Cardiac septum (tissue), 1 donor: ENCODE data around the gene POLN. TPM values are rescaled to one million over a fixed set of nuclear protein-coding genes. Genes with fewer than 3 reads are reported as not detected.
A peak's percentile ranks its signal among the peaks of the same experiment; 100 is the strongest.

Source experiments
- DNase-seq: peaks from one replicate; pipeline ENCODE4 v3.0.0-alpha.2; 2020; ENCODE audit warnings: low spot score
- intact Hi-C: fragments of 100-400 bp; cut with DNase I; formaldehyde crosslinking; loops from one replicate; pipeline ENCODE4 v1.14.0; 2022
- total RNA-seq: library from RNA; stranded (reverse); fragmentation: NEBNext Ultra II Directional; extraction: Animal tissue kit (Norgen Biotek cat#: 25700); gene quantifications from one replicate; pipeline ENCODE4 v1.2.1, GENCODE V29; 2021
- donor health status: DM: no; HTN: no; CAD: no.

POLN gene
- total RNA-seq, 1 donor from 2014 or later = 2.3 TPM

DNA sequence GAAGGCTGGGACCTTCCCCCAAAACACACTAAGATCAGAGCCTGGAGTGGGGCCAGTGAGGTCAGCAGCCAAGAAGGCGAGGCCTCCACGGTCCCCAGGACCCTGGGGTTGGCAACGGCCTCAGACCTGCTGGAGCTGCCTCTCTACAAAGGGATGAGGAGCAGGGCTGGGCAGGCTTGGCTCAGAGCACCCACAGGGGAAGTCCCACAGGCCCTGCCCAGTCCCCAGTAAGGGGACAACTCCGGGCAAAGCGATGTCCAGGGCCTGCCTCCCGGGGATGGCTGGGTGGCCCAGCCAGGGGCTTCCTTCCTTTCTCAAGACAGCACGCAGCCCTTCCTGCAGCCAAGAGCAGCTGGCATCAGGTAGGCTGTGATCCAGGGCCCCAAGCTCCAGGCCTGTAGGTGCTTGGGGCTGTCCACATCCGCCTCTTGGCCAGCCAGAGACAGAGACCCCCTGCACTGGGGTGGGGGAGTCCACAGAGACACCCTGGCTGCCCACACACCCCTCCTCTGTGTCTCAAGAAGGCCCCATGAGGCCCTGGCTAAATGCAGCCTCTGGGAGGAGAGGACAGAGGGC is 14.3 kb upstream of the POLN start:
- no peak for DNase-seq
- intact Hi-C loops = loop anchor here (2.0 kb wide), 1 partner anchor 13 kb away; the partner anchor contains the start of genes HAUS3 and POLN

DNA sequence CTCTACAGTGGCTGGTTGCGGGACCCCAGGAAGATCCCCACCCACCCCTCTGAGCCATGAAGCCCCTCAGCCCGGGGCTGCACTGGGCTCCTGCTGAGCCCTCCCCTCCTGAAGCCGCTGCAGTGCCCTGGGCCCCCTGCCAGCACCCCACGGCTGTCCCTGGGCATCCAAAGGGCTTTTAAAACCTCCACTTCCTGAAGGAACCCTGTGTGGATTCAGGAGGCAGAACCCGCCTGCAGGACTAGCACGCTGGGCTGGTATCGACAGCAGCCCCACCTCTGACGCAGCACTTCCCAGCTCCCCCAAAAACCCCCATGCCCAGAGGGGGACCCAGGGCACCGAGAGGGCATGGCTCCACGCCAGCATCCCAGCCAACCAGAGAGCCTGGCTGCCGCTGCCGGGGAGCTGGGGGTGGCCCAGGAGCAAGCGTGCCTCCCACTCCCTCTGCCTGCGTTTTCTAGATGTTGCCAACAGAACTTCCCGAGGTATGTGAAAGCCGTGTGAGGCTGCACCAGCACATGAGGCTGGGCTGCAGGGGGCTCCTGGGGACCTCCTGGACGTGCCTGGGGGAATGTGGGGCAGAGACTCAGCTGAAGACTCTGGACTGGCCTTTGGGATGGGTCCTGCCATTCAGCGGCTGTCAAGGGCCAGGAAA is 13.7 kb upstream of the POLN start:
- intact Hi-C loops = loop anchor here (2.0 kb wide), 1 partner anchor 13 kb away; the partner anchor contains the start of genes HAUS3 and POLN
- peak; percentile 78 for DNase-seq

DNA sequence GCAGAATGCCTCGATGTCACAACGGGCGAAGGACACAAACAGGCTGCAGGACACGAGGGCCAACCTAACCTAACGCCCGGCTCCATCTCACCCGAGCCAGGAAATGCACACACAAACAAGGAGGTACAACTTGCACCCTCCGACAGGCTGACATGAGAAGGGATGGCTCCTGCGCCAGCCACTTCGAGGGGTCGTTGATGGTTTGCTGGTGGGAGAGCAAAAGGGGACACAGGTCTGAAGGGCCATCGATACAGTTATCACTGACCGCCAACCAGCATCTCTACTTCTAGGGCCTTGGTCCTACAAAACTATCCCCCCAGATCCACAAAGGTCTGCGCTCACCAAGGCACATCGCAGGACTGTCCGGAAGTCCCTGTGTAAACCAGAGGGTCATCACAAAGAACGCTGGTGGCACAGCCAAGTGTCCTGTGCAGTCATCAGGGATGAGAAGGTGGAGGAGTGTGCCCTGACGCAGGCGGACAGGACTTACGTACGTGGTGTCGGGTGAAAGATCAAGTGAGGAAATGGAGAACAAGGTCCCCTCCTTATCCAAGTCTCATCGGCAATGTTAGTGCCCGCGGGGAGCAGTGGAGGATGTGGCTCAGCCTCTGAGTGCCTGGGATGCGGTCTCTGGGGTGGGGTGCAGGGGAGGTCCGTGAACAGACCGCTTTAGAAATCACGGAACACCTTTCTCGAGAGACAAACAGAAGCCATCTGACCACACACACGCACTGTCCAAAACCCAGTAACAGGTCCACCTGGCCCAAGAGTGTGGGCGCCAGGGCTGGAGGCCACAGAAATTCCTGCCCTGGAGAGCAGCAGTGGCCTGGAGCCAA is 13.0 kb upstream of the POLN start:
- DNase-seq = peak; percentile 70
- intact Hi-C loops = no loop called here

DNA sequence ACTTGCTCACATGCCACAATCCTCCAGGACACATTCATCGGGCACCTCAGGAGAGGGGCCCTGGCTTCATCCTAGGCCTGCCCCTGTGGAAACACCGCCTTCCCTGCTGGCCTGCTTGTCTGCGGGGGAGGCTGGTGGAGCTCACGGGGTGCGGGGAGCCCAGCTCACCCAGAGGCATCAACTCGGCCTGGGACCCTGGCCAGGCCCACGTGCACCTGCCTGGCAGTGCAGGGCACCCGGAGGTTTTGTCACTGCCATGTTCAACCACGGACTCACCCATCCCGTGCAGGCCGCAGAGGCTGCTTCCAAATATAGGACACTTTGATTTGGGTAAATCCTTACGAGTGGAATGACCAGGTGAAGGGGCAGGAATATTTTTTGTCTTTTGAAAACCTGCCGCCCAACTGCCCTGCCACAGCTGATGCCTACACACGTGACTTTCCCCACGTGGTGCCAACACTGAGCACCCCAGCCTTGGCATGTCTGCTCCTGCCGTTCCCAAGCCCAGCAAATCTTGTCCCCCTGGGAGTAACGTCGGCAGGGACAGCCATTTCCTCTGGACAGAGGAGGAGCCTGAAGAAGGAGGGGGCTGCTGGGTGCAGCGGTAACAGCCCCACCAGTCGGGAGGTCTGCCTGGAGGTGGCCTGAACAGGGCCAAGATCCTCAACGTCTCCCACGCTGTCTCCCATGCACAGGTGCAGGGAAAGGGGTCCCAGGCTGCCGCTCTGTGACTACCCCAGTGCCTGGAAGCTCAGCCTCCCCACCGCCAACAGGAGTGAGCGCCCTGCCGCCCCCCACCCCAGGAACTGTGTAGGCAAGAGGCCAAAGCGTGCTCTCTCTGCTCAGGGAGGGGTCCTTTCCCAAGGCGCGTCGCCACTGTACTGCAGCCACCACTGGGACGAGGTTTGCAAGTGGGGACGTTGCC is 11.5 kb upstream of the POLN start:
- intact Hi-C loops = no loop called here
- DNase-seq = peak; percentile 72

DNA sequence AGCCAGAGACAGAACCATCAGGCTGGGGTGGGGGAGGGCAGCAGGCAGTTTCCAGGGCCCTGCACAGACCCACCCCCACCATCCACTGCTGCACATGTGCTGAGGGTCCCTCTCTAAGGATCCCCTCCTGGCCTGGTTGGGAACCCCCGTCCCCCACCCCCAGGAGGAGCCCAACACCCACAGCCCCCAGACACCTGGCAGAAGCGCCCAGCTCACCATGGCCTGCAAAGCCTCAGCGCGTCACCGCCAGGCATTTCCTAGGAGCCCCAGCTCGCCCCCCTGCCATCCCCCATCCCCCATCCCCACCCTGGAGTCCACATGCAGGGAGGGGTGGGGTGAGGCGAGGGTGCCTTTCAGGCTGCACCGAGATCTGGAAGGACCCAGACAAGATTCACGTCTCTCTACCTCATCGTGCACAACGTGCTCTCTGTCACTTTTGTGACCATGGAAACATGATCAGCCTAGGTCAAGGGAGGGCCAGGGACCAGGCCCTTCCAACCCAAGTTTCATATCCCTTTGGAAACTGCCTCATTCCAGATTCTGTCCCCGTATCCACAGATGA is 10.7 kb upstream of the POLN start:
- intact Hi-C loops = no loop called here

DNA sequence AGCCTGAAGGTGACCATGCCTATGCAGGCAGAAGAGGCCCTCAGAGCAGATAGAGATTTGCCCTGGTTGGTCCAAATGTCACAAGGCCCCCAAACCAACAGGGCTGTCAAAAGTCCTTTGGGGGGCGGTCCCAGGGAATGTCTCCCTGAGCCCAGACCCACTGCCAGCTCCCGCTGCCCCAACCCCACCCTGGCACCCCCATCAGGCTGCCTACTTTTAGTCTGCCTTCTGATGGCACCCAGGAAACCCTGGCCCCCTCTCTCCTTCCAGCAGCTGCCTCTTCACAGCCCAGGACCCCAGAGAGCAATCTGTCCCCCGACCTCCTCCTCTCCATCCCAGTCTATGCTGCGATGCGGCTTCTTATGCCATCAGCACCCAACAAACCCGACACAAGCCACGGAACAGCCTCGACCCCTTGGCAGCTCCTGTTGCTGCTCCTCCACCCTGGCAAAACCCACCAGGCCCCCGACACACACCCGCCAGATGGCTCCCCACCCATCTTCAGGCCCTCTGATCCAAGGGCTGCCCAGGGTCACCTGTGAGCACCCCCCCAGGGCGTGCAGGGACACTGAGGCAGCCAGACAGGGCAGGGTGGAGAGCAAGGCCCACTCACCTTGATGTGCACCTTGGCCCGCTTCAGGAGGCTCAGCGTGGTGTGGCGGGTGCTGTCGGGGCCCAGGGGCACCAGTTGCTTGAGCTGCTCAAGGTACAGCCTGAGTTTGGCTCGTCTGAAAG is 10.0 kb upstream of the POLN start:
- intact Hi-C loops = no loop called here
- no peak for DNase-seq

More for the DNA sequence above, 10.7 kb upstream of the POLN start:
- DNase-seq = no peak

DNA sequence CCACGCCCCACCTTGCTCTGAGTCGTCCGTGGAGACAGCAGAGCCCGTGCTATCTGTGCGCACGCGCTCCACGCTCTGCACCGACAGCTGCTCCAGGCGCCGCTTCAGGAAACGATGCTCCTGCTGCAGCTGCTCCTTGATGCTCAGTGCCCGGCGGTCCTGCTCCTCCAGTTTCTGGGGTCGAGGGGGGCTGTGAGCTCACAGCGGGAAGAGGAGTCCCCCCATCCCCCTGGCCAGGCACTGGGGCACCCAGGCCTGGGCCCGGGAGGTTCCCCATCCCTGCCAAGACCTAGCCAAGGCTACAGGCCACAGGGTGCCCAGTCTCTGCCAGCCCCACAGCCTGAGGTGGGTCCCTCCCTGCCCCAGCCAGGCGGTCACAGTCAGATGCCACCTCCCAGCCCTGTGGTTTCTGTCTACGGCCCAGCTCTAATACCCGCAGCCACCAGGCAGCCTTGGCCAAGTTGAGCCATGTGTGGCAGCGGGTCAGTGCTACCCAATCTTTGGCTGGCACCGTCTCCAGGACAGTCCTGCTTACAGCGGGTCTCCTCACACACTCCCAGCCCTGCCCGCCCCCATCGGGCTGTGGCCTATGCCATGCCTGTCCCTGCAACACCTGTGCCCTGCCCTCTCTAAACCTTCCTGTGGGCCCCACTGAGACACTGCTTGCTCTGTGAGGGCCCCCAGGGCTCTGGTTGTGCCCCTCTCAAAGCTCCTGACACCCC is 9.3 kb upstream of the POLN start:
- peak; percentile 72 for DNase-seq
- intact Hi-C loops = no loop called here

DNA sequence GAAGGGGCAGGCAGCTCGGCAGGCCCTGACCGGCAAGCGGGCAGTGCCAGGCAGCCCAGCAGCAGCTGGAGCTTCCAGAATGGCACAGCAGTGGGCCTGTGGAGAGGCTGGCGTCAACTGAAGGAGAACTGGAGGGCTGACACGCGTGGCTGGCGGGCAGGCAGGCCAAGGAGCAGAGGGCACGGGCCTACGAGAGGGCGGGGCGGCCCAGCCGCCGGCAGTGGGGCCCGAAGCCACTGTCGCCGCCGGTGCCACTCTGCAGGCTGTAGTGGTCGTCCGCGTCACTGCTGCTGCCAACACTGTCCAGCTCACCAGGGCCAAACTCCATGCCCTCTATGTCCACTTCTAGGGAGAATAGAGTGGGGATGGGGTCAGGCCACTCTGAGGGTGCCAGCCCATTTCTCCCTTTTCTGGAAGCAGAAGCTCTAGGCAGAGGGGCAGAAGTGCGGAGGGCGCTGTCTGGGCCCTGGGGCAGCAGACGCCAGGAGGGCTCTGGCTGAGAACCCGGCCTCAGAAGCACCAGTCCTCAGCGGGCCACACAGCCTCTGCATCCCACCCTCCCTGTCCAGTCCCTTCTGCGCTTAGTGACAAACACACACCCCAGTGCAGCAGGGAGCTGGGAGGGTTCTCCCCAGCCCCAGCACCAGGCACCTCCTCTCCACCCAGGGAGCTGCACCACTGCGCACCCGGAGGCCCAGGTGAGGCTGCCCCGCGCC is 8.6 kb upstream of the POLN start:
- DNase-seq = peak; percentile 61
- intact Hi-C loops = no loop called here

DNA sequence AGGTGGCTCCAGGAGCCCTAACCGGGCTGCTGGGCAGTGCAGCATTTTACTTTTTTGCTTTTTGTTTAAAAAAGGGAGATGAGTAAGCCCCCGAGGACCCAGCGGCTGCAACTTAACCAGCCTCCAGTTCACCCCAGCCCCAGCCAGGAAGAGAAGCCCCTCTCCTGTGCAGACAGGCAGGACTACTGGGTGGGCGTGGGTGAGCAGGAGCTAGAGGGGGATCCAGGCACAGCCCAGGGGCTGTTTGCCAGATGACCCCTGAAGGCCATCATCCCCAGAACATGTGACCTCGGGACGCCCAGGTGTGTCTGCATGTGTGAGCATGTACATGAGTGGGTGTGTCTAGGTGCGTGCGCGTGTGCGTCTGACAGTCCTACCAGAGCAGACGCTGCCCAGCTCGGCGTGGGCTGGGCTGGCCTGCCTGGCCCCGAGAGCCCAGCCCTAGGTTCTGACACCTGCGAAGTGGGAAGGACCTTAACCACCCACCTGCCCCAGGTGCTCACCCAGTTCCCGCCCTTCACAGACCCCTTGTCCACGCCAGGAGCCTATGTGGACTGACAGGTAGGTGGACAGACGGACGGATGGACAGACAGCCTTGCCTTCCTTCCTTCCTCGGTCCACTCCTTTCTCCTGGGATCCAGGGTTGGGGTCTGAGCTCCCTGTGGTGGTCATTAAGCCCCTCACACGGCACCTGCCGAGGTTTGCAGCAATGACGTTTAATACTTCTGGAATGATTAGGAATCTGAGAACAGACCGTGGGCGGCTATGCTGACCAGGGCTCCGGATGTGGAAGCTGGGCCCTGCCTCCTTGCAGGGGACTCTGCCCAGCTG is 7.8 kb upstream of the POLN start:
- peak; percentile 63 for DNase-seq
- intact Hi-C loops = no loop called here

DNA sequence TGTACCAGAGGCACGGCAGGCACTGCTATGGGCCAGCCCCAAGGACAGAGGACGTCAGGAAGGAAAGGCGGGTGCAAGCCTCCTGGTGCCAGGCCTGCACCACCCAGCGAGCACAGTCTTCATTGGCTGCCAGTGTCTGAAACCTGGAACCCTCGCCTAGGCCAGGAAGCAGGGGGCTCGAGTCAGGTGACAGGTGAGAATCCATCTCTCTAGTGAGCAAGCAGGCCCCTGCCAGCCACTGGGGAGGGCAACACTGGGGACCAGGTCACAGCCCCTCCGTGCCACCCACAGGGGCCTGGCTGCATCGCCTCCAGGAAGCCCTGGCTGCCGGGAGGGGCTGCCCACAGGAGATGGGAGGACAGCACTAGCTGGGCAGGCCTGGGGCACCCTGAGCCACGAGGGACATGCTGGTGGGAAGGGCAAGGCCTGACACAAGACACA is 6.9 kb upstream of the POLN start:
- DNase-seq = peak; percentile 70
- intact Hi-C loops = no loop called here

DNA sequence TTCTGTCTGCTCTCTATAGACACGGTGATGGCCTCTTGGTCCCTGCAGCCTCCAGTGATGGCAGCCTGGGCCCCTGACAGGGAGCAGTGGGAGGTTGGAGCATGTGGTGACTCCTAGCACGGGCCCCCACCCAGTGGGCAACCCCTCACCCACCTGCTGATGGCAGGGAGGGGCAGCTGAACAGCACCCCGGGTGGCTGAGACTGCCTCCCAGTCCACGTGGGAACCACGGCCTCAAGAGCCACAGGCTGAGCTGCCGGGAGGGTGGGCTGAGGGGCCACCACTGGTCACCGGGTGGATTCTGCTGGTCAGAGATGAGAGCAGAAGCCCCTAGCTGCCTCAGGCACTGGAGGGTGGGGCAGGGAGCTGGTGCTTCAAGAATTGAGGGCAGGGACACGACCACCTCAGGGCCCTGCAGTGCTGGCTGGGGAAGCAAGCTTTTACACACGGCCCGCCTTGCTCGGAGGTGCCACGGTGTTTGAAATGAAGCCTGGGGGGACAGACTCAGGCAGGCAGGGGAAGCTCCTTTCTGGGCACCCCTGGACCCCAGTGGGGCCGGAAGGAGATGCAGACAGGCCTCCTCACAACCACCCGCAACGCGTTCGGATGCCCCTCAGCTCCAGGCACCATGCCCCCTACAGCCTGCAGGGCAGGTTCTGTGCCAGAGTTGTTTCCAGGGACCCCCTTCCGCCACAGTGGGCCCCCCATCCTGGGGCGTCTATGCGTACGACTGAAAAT is 6.3 kb upstream of the POLN start:
- intact Hi-C loops = no loop called here
- DNase-seq = no peak

DNA sequence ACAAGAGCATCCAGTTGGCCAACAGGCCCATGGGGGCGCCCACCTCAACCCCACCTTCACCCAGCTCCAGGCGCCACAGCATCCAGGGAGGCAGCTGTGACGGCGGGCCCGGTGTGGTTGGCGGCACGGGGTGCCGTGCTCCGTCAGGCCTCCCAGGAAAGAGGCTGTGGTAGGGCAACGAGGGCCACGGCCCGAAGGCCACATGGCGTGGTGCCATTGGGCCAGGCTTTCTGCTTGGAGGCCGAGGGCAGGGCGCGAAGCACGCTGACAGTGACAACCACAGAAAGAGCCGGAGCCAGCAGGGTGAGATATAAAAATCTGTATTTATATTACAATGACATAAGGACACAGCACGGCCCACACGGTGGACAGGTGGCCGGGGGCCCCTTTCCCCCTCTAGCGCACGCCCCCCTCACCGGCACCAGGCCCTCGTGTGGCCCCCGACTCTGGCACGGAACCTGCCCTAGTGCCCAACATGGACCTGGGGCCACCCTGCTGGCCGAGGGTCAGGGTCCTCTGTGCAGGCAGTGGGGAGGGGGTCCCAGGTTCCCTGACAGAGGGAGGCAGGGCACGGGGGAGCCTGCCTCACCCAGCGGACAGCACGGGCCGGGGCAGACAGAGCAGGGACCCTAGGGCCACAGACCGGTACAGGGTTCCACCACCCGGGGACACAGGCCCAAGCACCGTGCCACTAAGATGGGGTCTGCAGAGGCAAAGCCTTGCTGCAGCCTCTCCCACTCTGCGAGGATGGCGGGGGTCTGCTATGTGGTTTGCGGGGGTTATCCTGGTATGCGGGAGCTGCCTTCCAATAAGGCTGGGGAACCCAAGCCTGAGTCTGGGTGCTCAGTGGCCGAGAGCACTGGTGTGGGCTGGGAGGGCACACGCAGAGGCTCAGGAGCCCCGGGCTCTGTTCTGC is 5.5 kb upstream of the POLN start:
- intact Hi-C loops = no loop called here
- DNase-seq = no peak

DNA sequence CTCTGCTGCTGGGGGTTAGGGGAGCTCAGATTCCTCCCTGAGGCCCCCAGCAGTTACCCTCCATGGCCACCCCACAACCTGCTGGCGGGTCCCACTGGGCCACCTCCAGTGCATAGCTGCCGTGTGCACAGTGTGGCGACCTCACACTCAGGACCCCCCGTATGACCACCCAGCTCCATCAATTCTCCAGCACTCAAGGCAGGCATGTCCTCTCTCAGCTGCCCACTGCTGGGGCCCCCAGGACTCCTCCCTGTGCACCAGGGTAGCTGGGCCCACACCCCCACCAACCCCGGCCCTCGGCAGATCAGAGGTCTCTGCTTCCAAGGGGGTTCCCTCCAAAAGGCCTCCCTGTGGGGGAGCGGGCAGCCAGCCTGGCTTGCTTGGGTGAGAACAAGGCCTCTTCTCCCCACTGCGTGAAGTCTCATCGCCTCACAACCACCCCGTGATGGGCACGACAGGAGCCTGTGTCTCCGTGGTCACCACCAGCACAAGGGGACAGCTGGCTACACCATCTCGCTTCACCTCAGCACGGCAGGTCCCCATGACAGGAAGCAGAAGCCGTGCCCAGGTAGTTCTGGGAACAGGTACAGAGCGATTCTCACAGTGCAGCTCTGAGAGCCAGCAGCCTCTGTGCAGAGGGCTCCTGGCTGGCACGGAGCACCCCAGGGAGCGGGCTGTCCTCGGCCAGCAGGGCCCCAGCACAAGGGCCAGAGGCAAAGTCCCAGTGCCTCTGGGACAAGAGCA is 4.6 kb upstream of the POLN start:
- intact Hi-C loops = no loop called here
- DNase-seq = peak; percentile 68

DNA sequence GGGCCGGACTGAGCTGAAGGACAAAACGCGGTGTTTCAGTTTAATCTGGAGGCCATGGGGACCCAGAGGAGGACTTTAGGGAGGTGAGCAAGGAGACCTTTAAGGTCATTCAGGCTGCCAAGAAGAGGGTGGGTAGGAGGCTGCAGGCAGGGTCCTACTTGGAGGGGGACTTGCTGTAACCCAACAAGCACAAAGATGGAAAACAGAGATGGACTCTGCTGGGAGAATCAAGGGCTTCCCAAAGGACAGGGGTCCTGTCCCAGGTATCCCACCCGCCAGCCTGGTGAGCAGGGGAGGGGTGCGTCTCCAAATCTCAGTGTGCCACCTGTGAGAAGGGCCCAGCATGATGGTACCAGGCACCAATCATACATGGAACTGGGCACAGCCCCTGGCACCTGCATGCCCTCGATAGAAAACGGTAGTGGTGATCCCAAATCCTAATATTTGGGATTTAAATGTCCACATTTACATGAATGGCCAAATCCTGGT is 3.9 kb upstream of the POLN start:
- DNase-seq = no peak
- intact Hi-C loops = no loop called here
